Colon (tissue), 2 donors: ENCODE data around the gene SLC38A2.
"Not testable (repeated sequence)": the region's sequence is repeated elsewhere in the genome, so short reads cannot be mapped to it uniquely, and the experiment has no call there.

ENCODE experiments used
- FAIRE-seq: peaks from 2 replicates; lab custom pipeline; 2012; peaks lifted over from hg19 to GRCh38; lab: Jason Lieb, UNC
- donor health status: control.
- donor health status: control.

Gene SLC38A2

DNA sequence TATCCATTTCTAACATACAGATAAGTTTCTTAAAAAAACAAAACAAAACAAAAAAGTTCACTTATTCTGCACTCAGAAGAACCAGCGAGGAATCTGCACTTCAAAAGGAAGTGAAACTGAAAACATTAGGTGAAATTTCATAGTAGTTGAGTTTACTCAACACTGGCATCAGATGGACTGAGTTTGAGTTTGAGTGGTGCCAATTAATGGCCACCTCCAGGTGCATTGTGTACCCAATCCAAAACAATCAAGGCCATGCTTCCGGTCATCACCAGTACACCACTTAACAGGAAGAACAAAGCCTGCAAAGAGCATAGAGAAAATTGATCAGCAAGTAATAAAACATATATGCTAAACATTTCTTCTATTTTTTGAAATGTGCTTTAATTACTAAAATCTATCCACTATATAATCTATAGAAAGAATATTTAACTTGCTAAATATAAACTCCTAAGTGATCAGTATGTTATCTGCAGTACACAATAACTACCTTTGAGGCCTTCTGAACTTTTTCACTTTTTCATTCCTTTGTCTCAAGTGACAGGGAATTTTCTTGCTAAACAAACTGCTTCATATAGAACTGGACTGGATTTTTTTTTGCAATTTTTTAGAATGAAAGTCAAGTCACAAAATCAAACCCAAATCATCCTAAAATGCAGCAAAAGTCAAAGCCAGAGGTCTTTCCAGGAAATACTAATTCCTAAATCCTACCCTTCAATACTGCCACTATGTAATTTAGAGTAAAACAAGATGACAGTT is 11.5 kb downstream of the SLC38A2 start:
- no peak for FAIRE-seq

- FAIRE-seq = no peak
Measured at GRCh38 chr12:46360370-46360769, 12.2 kb downstream of the SLC38A2 start.

DNA sequence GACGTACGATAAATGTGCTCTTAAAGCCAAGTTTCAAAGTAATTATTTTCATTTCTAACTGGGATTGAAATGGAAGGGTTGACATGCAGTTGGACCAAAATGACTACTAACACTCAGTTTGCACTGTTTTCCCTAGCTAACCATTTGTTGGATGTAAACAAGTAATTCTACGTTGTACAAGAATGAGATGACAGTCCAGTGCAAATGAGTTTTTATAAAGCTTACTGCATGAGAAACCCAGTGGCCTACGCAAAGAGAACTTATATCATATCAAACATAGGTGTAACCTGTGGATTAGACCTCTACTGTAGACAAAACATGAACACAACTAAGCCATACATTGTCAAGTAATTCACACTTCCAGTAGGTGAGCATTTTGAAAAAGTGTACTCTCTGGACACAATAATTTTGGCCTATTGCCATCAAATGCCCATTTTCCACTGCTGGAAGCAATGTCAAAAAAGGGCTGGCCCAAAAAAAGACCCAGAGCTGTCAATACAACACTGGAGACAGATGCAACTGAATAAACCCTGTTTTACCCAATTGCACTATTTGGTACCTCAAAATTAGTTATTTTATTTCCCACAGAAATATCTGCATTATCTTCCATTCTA is 12.8 kb downstream of the SLC38A2 start:
- FAIRE-seq = no peak

DNA sequence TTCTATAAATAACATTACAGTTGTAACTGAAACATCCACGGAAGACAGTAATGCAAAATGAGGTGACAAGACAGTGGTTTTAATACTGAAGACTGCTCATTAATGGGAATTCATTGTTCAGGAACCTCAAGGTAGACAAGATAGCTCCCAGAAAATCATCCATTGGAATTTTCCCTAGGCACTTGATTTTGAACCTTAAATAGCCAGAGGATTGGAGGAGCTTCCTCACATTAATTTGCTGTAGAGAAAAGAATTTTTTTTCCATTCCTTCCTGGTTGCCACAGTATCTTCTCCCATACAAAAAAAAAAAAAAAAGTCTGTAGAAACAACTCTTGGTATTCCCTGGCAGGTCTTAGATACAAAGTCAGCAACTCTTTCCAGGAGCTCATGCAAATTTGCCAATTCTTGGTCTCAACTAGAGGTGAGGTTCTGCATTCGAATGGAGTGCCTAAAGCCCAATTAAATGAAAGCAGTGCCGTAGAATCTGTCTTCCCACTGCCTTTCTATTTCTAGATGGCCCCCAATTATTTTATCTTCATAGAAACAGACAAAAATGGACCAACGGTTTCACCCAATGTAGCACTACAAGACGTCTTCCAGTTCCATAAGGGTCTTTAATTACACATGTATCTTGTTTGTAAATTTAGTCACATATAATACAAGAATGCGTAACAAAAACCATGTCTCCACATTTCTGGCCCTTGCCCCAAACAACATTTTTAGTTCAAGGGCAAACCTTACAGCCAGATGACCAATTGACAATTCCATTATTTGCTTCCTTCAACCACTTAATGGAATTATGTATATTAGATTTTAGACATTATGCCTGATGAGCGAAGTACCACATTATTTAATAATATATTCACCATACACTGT is 13.5 kb downstream of the SLC38A2 start:
- FAIRE-seq = no peak

- no peak for FAIRE-seq
Measured at GRCh38 chr12:46358325-46358700, 14.3 kb downstream of the SLC38A2 start.

DNA sequence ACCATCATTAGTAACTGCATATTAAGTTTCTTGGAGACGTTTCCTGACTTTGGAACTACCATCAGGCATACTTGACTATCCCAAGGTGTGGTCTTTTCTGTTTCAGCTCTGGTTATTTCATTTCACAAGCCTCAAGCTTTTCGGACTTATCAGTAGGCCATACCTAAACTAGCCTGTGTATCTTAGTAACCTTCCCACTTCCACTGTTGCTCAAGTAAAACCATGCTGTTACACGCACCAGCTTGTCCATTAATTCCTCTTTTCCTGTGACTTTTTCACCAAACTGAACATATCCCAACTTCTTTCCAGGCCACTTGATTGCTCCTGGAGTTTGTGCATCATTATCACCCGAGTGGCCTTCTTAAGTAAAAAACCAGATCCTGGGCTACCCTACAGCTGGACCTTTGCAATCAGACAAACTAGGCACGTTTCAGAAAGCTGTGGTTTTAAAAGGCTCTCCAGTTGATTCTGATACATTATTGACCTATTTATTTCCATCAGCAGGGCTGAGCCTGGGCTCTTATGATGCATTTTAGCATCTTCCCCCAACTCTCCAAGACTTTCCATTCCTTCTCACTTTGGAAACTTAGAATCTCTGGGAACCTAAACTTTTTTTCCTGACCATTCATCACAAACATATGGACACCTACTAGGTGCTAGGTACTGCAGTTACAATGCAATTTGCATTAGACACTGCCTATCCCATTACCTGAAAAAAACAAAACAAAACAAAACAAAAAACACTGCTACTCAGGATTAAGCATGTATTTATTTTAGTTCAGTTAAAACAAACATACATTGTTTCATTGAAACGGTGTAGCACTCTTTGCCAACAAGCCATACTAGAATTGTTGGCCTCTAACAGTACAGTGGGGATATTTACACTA is 14.9 kb downstream of the SLC38A2 start:
- no peak for FAIRE-seq

GRCh38 chr12:46356655-46357437 is 15.7 kb downstream of the SLC38A2 start:
- FAIRE-seq = no peak

GRCh38 chr12:46354802-46355199 is 17.8 kb downstream of the SLC38A2 start:
- FAIRE-seq = no peak

- FAIRE-seq = no peak
Measured at GRCh38 chr12:46354111-46354801, 18.3 kb downstream of the SLC38A2 start.

DNA sequence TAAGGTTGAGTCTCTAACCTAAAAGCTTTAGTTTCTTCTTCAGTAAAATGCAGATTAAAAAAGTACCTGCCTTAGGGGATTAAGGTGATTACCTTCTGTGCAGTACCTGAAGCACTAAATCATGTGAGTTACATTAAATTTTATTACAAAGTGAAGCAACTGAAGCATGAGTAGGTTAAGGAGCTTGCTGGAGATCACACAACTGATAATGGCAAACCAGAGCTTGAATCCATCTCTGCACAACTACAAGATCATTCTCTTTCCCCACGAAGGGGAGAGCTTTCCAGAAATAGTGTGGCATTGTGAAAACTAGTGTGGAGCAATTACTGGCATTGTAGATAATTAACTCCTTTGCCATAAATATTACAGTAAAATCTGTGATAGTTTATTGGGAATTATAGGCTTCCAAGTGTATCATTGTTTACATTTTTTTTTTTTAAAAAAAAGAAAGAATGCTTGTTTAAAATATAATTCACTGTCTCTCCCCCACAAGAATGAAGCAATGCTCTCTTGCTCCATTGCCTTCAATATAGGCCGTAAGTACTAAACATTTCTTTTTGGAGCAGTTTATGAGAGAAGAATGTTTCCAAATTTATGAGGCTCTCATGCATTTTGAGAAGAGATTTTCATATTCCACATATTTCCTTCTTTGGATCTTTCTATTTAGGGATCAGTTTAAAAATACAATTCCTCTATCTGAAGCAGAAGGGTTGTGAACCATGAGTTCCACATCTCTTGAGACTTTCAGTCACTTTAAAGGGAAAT is 20.5 kb downstream of the SLC38A2 start:
- no peak for FAIRE-seq

DNA sequence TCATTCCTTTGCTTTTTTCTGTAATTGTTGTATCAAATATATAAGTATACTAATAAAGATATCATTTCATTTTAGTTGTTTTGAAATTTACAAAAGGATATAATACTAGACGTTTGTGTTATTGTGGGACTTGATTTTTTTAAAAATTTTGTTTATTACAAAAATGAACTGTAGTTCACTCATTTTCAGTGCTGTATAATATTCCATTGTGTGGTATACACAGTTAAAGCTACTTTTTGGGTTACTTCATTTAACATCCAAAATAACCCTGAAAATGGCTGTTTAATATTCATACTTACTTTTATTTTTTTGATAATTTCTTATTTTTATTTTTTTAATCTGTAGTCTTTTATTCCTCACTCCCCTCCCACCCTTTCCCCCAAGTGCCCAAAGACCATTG is 21.4 kb downstream of the SLC38A2 start:
- no peak for FAIRE-seq

DNA sequence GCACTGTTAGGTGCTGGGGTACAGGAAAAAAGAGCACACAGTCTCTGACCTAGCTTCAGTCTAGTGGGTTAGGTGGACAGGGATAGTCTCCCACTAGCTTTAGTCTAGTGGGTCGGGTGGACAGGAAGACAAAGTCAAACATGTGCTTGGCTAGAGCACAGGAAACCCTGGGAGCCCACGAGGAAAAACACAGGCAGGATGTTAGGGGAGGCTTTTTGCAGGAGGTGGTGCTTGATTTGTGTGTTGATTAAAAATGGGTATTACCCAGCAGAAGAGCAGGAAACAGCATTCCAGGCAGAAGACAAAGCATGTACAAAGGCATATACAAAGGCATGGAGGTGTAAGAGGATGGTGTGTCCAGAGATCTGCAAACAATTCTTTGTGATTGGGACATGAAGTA is 23.3 kb downstream of the SLC38A2 start:
- no peak for FAIRE-seq

DNA sequence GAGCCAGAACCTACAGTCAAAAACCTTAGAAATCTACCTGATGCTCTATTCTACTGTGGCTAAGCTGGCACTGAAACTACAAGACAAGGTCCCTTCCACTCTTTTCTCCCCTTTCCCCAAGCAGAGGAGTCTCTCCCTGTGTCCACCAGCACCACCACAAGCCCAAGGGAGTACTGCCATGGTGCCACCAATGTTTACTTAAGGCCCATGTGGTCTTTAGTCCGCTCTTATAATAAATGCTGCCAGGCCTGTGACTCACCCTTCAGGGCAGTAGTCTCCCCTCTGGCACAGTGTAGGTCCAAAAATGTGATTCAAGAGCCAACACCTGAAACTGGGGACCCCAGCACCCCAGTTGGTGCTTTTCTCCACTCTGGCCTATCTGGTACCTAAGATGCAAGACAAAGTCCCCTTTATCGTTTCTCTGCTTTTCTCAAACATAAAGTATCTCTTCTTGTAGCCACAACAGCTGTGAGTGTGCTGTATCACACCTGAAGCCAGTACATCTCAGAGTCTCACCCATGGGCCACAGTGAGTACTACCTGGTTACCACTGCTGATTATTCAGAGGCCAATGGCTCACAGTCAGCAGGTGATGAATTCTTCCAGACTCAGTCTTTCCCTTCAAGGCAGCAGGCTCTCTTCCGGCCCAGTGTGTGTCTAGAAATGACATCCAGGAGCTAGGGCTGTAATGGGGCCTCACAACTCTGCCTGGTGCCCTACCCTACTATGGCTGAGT is 29.3 kb downstream of the SLC38A2 start:
- no peak for FAIRE-seq

DNA sequence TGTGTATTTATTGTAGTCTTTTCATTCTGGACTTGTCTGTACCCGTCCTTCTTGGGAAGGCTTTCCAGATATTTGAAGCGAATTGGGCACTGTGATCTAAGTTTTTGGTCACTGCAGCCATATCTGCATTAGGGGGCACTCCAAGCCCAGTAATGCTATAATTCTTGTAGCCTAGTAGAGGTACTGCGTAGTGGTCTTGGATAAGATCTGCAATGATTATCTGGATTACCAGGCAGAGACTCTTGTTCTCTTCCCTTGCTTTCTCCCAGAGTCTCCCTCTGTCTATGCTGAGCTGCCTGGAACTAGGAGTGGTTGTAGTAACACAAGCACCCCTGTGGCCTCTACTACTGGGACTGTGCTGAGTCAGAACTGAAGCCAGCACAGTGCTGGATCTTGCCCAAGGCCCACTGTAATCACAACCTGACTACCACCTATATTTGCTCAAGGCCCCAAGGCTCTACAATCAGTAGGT is 30.0 kb downstream of the SLC38A2 start:
- no peak for FAIRE-seq

GRCh38 chr12:46339051-46339450 is 33.5 kb downstream of the SLC38A2 start:
- no peak for FAIRE-seq

- no peak for FAIRE-seq
Measured at GRCh38 chr12:46332260-46332659, 40.3 kb downstream of the SLC38A2 start.

GRCh38 chr12:46325075-46325474 is 47.5 kb downstream of the SLC38A2 start:
- FAIRE-seq = not testable (repeated sequence)

DNA sequence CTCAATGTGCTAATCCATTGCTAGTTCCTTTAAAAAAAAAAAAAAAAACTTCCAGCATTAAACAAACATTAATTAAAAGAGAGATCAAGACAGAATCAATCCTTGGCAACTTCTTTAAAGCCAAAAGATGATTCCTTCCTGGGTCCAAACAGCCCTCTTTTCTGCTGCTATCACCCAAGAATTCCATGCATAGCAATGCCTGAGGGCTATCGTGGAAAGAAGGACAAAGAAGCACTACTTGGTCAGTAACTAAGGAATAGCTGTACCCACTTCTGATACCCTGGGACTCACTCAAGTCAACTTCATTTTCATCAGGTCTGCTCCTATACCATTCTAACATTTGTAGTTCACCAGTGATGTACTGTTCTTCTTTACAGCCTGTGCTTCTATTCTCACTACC is 51.8 kb downstream of the SLC38A2 start:
- no peak for FAIRE-seq

GRCh38 chr12:46318037-46318436 is 54.5 kb downstream of the SLC38A2 start:
- no peak for FAIRE-seq
